ENCODE data around the gene CASD1.

GRCh38 chr7:94584113-94584512 lies 74.5 kb downstream of the CASD1 start:
- no peak for TF ChIP-seq POLR2A (IDR thresholded peaks at IDR 0.05)
- no peak for TF ChIP-seq CTCF (IDR thresholded peaks at IDR 0.05)

All from body of pancreas (tissue), 4 donors.